Endothelial cell of umbilical vein (primary cell): ENCODE measurements around the gene KIF4A. TPM values are rescaled to one million over a fixed set of nuclear protein-coding genes. Genes with fewer than 3 reads are reported as not detected.

Source experiments
- BruUV-seq: library from RNA; stranded (reverse); fragments of 400-500 nt; replicated peaks from 2 replicates; lab custom pipeline; 2021; lab: Mats Ljungman, UMichigan
- CTCF ChIA-PET: fragments of 300-600, 350-600 bp; sonication (Branson Sonifier 250); formaldehyde crosslinking; loops from one replicate; lab custom pipeline; 2021; ENCODE audit warnings: antibody characterized with exemption, inconsistent platforms; lab: Charles Lee
- POLR2A ChIA-PET: fragments of 300-600, 350-600 bp; sonication (Branson Sonifier 250); formaldehyde crosslinking; loops from one replicate; lab custom pipeline; 2021; ENCODE audit warnings: antibody characterized with exemption, inconsistent platforms; lab: Charles Lee
- DNase-seq: peaks from one replicate; pipeline ENCODE4 v3.0.0-alpha.2; 2011; ENCODE audit warnings: low read depth, low spot score
- FAIRE-seq: peaks from 2 replicates; lab custom pipeline; 2011; peaks lifted over from hg19 to GRCh38; lab: Jason Lieb, UNC
- H2AFZ ChIP-seq: 2 replicates; pipeline ENCODE4 v1.6.0; 2012; ENCODE audit warnings: low read depth, low read length, control low read depth, inconsistent platforms
- H3K27ac ChIP-seq: 2 replicates; pipeline ENCODE4 v1.5.1; 2011; ENCODE audit warnings: low read depth, mild to moderate bottlenecking, control low read depth, low read length, moderate library complexity; ENCODE audit not compliant: insufficient read depth
- H3K27me3 ChIP-seq, 2 experiments: 2 replicates each; pipeline versions ENCODE4 v1.6.0 to v1.6.1; 2011; ENCODE audit warnings: low read length in 2 of 2, mixed read lengths in 1 of 2; ENCODE audit not compliant: control insufficient read depth in 2 of 2, insufficient read depth in 2 of 2
- H3K36me3 ChIP-seq, 2 experiments: 2 replicates in 1 of 2; 3 replicates in 1 of 2; pipeline ENCODE4 v1.5.1; 2011; ENCODE audit warnings: low read length in 2 of 2, mild to moderate bottlenecking in 1 of 2, moderate library complexity in 1 of 2; ENCODE audit not compliant: control insufficient read depth in 2 of 2, insufficient read depth in 2 of 2; ENCODE audit errors: extremely low read depth in 1 of 2
- H3K4me1 ChIP-seq: 3 replicates; pipeline ENCODE4 v1.5.1; 2011; ENCODE audit warnings: mild to moderate bottlenecking, low read length; ENCODE audit not compliant: control insufficient read depth, insufficient read depth; ENCODE audit errors: extremely low read depth
- H3K4me2 ChIP-seq: 2 replicates; pipeline ENCODE4 v1.6.1; 2011; ENCODE audit warnings: low read length, control low read depth, mixed read lengths; ENCODE audit not compliant: insufficient read depth
- H3K4me3 ChIP-seq, 3 experiments: fragments of 200-600 bp in 1 of 3; sonication (generic), shearing (Covaris generic) in 1 of 3; replicated peaks in 1 of 3; 2 replicates each; pipeline ENCODE4 v1.5.1; 2011 to 2016; ENCODE audit warnings: control low read depth in 3 of 3, low read length in 3 of 3, mild to moderate bottlenecking in 2 of 3, inconsistent platforms in 1 of 3, low read depth in 1 of 3, moderate library complexity in 1 of 3; ENCODE audit not compliant: insufficient read depth in 1 of 3
- H3K79me2 ChIP-seq: 2 replicates; pipeline ENCODE4 v1.6.0; 2012; ENCODE audit warnings: low read length, inconsistent platforms; ENCODE audit not compliant: control insufficient read depth, insufficient read depth
- H3K9ac ChIP-seq: replicated peaks from 2 replicates; pipeline ENCODE3; 2011; ENCODE audit warnings: low read length, control low read depth; ENCODE audit not compliant: insufficient read depth; ENCODE audit errors: extremely low read depth
- H3K9me1 ChIP-seq: replicated peaks from 3 replicates; pipeline ENCODE4 v1.6.0; 2011; ENCODE audit warnings: mild to moderate bottlenecking, low read length; ENCODE audit not compliant: control insufficient read depth, insufficient read depth; ENCODE audit errors: extremely low read depth
- H3K9me3 ChIP-seq: replicated peaks from 2 replicates; pipeline ENCODE4 v1.5.1; 2012; ENCODE audit warnings: low read length, inconsistent platforms; ENCODE audit not compliant: control insufficient read depth, insufficient read depth
- H4K20me1 ChIP-seq: replicated peaks from 2 replicates; pipeline ENCODE3; 2011; ENCODE audit warnings: mild to moderate bottlenecking, low read length; ENCODE audit not compliant: control insufficient read depth, insufficient read depth; ENCODE audit errors: extremely low read depth
- EZH2 ChIP-seq: IDR thresholded peaks from 2 replicates; pipeline ENCODE4 v1.6.1; 2012; ENCODE audit warnings: borderline replicate concordance, low read depth, mild to moderate bottlenecking, moderate library complexity, low read length, inconsistent platforms; ENCODE audit not compliant: severe bottlenecking
- FOS ChIP-seq: IDR thresholded peaks from 2 replicates; pipeline ENCODE4 v1.6.1; 2011; ENCODE audit warnings: mild to moderate bottlenecking, low read length, moderate library complexity, borderline replicate concordance; ENCODE audit not compliant: insufficient read depth
- GATA2 ChIP-seq: IDR thresholded peaks from 2 replicates; pipeline ENCODE4 v1.7.0; 2011; ENCODE audit warnings: low read depth, mild to moderate bottlenecking, moderate library complexity, mixed read lengths, low read length; ENCODE audit not compliant: insufficient read length, insufficient read depth
- JUN ChIP-seq: IDR thresholded peaks from 2 replicates; pipeline ENCODE4 v1.6.1; 2011; ENCODE audit warnings: borderline replicate concordance, low read depth; ENCODE audit not compliant: insufficient read length, insufficient read depth
- MYC ChIP-seq: IDR thresholded peaks from one replicate; pipeline ENCODE4 v1.6.1; 2011; ENCODE audit warnings: mild to moderate bottlenecking, low read depth, low read length
- POLR2A ChIP-seq: IDR thresholded peaks from 2 replicates; pipeline ENCODE4 v1.6.1; 2012; ENCODE audit warnings: low read depth, mild to moderate bottlenecking, control low read depth, low read length
- POLR2AphosphoS5 ChIP-seq: IDR thresholded peaks from 2 replicates; pipeline ENCODE4 v1.6.1; 2012; ENCODE audit warnings: low read depth, mild to moderate bottlenecking, control low read depth, low read length, moderate library complexity; ENCODE audit not compliant: insufficient read depth
- dilution Hi-C: fragments of 300-500 bp; cut with MboI; formaldehyde crosslinking; loops from one replicate; pipeline ENCODE4 v1.15.0; 2019; ENCODE audit warnings: low sequenced_read_pairs; ENCODE audit not compliant: extremely low pct_ligation_motif_present
- intact Hi-C: fragments of 100-400 bp; cut with micrococcal nuclease; formaldehyde crosslinking; loops from one replicate; pipeline ENCODE4 v1.10.0; 2022
- polyA plus RNA-seq, 4 experiments: library from polyadenylated mRNA; depleted of rRNA in 3 of 4; stranded (reverse) in 3 of 4; unstranded in 1 of 4; fragments of >200 nt; gene quantifications; 2 replicates each; pipeline versions ENCODE4 v1.2.1 to v1.2.3, GENCODE V29; 2011 to 2012; ENCODE audit warnings: missing spikeins in 1 of 4
- small RNA-seq: library from RNA; depleted of rRNA; stranded (forward); fragments of <200 nt; gene quantifications from one replicate; pipeline ENCODE3, GENCODE V24; 2012; ENCODE audit warnings: low replicate concordance, low read depth; ENCODE audit not compliant: insufficient read depth, insufficient read length
- total RNA-seq: library from RNA; stranded (reverse); gene quantifications from 2 replicates; pipeline ENCODE4 v1.2.3, GENCODE V29; 2021
- TF ChIP-seq, protein P1 (sequence below): IDR thresholded peaks from 2 replicates; pipeline ENCODE4 v1.6.1; 2011; ENCODE audit not compliant: insufficient read depth, insufficient read length
- TF ChIP-seq, protein P2 (sequence below), 2 donors: IDR thresholded peaks; 1 replicate in 1 of 2; 2 replicates in 1 of 2; pipeline ENCODE4 v1.5.1; 2011; ENCODE audit warnings: low read length in 2 of 2, mild to moderate bottlenecking in 2 of 2, moderate library complexity in 2 of 2, control low read depth in 1 of 2, inconsistent platforms in 1 of 2, low read depth in 1 of 2; ENCODE audit not compliant: insufficient read depth in 1 of 2; ENCODE audit errors: extremely low read depth in 1 of 2

KIF4A gene
- total and polyA plus RNA-seq, 2 donors (not counting 3 experiments of a cell fraction or from before 2014, with no cell fraction given): 9.6 to 41.3 TPM

DNA sequence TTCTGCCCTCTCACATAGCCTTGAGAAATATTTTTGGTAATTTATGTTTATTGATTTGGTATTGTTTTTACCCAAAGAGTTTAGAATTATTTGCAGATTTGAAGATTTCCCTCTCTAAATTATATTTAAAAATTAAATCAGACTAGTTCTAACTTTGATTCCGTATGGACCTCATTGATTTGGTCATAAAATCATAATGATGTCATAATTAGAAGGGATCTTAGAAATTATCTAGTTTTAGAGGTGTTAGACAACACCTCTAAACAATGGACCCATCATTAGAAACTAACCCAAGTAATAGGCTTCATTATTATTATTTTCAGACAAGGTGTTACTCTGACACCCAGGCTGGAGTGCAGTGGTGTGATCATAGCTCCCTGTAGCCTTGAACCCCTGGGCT is 178.8 kb downstream of the KIF4A start:
- ChIA-PET CTCF (no interaction called here), POLR2A (no interaction called here)
- BruUV-seq: no TSS peak
- no peak overlapping the region for H3K4me3 ChIP-seq
- H3K4me2 ChIP-seq: no peak overlapping the region
- H3K9me1 ChIP-seq: no peaks in the 10 kb centered on the region
- dilution Hi-C loops (no loop called here), intact Hi-C loops (no loop called here)
- no peaks in the 10 kb centered on the region for H3K9me3 ChIP-seq
- H3K4me1 ChIP-seq: no peaks in the 10 kb centered on the region
- FAIRE-seq (no peak), DNase-seq (no peak)
- TF ChIP-seq, protein P1, sequence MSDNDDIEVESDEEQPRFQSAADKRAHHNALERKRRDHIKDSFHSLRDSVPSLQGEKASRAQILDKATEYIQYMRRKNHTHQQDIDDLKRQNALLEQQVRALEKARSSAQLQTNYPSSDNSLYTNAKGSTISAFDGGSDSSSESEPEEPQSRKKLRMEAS: no peak
- TF ChIP-seq JUN (no peak), POLR2AphosphoS5 (no peak), FOS (no peak), POLR2A (no peak), GATA2 (no peak), MYC (no peak), EZH2 (no peak)
- TF ChIP-seq, protein P2, sequence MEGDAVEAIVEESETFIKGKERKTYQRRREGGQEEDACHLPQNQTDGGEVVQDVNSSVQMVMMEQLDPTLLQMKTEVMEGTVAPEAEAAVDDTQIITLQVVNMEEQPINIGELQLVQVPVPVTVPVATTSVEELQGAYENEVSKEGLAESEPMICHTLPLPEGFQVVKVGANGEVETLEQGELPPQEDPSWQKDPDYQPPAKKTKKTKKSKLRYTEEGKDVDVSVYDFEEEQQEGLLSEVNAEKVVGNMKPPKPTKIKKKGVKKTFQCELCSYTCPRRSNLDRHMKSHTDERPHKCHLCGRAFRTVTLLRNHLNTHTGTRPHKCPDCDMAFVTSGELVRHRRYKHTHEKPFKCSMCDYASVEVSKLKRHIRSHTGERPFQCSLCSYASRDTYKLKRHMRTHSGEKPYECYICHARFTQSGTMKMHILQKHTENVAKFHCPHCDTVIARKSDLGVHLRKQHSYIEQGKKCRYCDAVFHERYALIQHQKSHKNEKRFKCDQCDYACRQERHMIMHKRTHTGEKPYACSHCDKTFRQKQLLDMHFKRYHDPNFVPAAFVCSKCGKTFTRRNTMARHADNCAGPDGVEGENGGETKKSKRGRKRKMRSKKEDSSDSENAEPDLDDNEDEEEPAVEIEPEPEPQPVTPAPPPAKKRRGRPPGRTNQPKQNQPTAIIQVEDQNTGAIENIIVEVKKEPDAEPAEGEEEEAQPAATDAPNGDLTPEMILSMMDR (IDR thresholded peaks at IDR 0.05; ENCODE audit: extremely low read depth in 1 of 2, insufficient read depth in 1 of 2, low read depth in 1 of 2, low read length in 2 of 2): no peak
- H3K36me3 ChIP-seq: no peaks in the 10 kb centered on the region
- no peak overlapping the region for H2AFZ ChIP-seq
- H3K27me3 ChIP-seq: no peaks in the 10 kb centered on the region
- H3K79me2 ChIP-seq: no peaks in the 10 kb centered on the region
- no peak overlapping the region for H3K9ac ChIP-seq
- H3K27ac ChIP-seq: no peak overlapping the region
- H4K20me1 ChIP-seq: no peaks in the 10 kb centered on the region

Small RNA genes lying within 50 kb of the gene (small RNA-seq; reads per million reads assigned to genes)
- gene RNA5SP507: not detected
- gene RNU4-81P: not detected
- gene RNY4P23: not detected

Other genes starting within 250 kb of the KIF4A start
- gene AWAT2, start 240.2 kb upstream of the KIF4A start, total RNA-seq: 0.20 and 0.21 TPM in 2 replicates
- 0.22 and 0.29 TPM in 2 replicates for gene AWAT2, start 240.2 kb upstream of the KIF4A start, polyA plus RNA-seq
- not detected in 2 replicates for gene OTUD6A, start 227.6 kb upstream of the KIF4A start, total RNA-seq
- not detected in 2 replicates for gene OTUD6A, start 227.6 kb upstream of the KIF4A start, polyA plus RNA-seq
- 38.1 and 40.4 TPM in 2 replicates for gene IGBP1, start 156.7 kb upstream of the KIF4A start, total RNA-seq
- gene IGBP1, start 156.7 kb upstream of the KIF4A start, polyA plus RNA-seq: 38.4 and 39.5 TPM in 2 replicates
- not detected in 2 replicates for gene DGAT2L6, start 112.6 kb upstream of the KIF4A start, total RNA-seq
- not detected in 2 replicates for gene DGAT2L6, start 112.6 kb upstream of the KIF4A start, polyA plus RNA-seq
- gene AWAT1, start 55.4 kb upstream of the KIF4A start, total RNA-seq: not detected in 2 replicates
- not detected in 2 replicates for gene AWAT1, start 55.4 kb upstream of the KIF4A start, polyA plus RNA-seq
- gene P2RY4, start 29.9 kb upstream of the KIF4A start, total RNA-seq: 0.21 TPM in 1 of 2 replicates, not detected in the other
- gene P2RY4, start 29.9 kb upstream of the KIF4A start, polyA plus RNA-seq: 0.16 and 0.22 TPM in 2 replicates
- not detected in 2 replicates for gene ARR3, start 21.8 kb upstream of the KIF4A start, total RNA-seq
- gene ARR3, start 21.8 kb upstream of the KIF4A start, polyA plus RNA-seq: not detected in 2 replicates
- not detected in 2 replicates for gene RAB41, start 7.9 kb upstream of the KIF4A start, total RNA-seq
- not detected in 2 replicates for gene RAB41, start 7.9 kb upstream of the KIF4A start, polyA plus RNA-seq
- 44.5 and 45.6 TPM in 2 replicates for gene PDZD11, start 177 bp upstream of the KIF4A start, total RNA-seq
- gene PDZD11, start 177 bp upstream of the KIF4A start, polyA plus RNA-seq: 76.0 and 85.4 TPM in 2 replicates
- gene GDPD2, start 133.2 kb downstream of the KIF4A start, total RNA-seq: 0.29 and 0.35 TPM in 2 replicates
- gene GDPD2, start 133.2 kb downstream of the KIF4A start, polyA plus RNA-seq: 0.08 and 0.11 TPM in 2 replicates
- 2.4 and 3.2 TPM in 2 replicates for gene DLG3, start 154.7 kb downstream of the KIF4A start, total RNA-seq
- gene DLG3, start 154.7 kb downstream of the KIF4A start, polyA plus RNA-seq: 0.89 and 1.2 TPM in 2 replicates